SU-DHL-6 (cell line): Measurements from ENCODE around the gene ST3GAL4.

ENCODE experiments used
- EZH2phosphoT487 ChIP-seq: fragments of 200-600 bp; sonication (generic), shearing (Covaris generic); conservative IDR thresholded peaks from 2 replicates; pipeline ENCODE4 v1.6.1; 2018; ENCODE audit warnings: mild to moderate bottlenecking, antibody characterized with exemption, low read length, moderate library complexity, mixed read lengths
- TF ChIP-seq, protein P1 (sequence below): fragments of 200-600 bp; sonication (generic); IDR thresholded peaks from one replicate; pipeline ENCODE4 v1.5.1; 2017; ENCODE audit warnings: antibody characterized with exemption, mild to moderate bottlenecking, low read length, moderate library complexity; ENCODE audit not compliant: insufficient read depth, poor library complexity, severe bottlenecking

DNA sequence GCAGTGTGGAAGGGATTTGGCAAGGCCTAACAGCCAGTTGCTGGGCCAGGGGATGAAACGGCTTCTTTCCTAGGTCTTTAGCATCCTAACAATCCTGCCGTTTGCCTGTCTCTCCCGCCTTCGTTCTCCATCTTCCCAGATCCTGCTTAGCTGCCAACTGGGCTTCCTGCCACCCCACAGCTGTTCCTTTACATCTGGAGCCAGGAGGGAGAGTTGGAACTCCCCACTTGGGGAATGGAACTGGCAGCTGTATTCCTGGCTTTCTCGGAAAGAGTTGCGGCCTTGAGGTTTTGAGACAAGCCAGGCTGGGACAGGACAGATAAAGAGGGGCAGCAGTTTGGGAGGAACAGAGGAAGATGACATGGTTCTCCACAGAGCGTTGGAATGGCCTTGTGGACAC, 59.6 kb downstream of the ST3GAL4 start:
- TF ChIP-seq, protein P1, sequence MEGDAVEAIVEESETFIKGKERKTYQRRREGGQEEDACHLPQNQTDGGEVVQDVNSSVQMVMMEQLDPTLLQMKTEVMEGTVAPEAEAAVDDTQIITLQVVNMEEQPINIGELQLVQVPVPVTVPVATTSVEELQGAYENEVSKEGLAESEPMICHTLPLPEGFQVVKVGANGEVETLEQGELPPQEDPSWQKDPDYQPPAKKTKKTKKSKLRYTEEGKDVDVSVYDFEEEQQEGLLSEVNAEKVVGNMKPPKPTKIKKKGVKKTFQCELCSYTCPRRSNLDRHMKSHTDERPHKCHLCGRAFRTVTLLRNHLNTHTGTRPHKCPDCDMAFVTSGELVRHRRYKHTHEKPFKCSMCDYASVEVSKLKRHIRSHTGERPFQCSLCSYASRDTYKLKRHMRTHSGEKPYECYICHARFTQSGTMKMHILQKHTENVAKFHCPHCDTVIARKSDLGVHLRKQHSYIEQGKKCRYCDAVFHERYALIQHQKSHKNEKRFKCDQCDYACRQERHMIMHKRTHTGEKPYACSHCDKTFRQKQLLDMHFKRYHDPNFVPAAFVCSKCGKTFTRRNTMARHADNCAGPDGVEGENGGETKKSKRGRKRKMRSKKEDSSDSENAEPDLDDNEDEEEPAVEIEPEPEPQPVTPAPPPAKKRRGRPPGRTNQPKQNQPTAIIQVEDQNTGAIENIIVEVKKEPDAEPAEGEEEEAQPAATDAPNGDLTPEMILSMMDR, result no peak
- TF ChIP-seq EZH2phosphoT487, result no peak
